ENCODE data around the gene DIAPH3.
"Not testable (repeated sequence)": the region's sequence is repeated elsewhere in the genome, so short reads cannot be mapped to it uniquely, and the experiment has no call there.

The DIAPH3 gene, protein sequence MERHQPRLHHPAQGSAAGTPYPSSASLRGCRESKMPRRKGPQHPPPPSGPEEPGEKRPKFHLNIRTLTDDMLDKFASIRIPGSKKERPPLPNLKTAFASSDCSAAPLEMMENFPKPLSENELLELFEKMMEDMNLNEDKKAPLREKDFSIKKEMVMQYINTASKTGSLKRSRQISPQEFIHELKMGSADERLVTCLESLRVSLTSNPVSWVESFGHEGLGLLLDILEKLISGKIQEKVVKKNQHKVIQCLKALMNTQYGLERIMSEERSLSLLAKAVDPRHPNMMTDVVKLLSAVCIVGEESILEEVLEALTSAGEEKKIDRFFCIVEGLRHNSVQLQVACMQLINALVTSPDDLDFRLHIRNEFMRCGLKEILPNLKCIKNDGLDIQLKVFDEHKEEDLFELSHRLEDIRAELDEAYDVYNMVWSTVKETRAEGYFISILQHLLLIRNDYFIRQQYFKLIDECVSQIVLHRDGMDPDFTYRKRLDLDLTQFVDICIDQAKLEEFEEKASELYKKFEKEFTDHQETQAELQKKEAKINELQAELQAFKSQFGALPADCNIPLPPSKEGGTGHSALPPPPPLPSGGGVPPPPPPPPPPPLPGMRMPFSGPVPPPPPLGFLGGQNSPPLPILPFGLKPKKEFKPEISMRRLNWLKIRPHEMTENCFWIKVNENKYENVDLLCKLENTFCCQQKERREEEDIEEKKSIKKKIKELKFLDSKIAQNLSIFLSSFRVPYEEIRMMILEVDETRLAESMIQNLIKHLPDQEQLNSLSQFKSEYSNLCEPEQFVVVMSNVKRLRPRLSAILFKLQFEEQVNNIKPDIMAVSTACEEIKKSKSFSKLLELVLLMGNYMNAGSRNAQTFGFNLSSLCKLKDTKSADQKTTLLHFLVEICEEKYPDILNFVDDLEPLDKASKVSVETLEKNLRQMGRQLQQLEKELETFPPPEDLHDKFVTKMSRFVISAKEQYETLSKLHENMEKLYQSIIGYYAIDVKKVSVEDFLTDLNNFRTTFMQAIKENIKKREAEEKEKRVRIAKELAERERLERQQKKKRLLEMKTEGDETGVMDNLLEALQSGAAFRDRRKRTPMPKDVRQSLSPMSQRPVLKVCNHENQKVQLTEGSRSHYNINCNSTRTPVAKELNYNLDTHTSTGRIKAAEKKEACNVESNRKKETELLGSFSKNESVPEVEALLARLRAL

DNA sequence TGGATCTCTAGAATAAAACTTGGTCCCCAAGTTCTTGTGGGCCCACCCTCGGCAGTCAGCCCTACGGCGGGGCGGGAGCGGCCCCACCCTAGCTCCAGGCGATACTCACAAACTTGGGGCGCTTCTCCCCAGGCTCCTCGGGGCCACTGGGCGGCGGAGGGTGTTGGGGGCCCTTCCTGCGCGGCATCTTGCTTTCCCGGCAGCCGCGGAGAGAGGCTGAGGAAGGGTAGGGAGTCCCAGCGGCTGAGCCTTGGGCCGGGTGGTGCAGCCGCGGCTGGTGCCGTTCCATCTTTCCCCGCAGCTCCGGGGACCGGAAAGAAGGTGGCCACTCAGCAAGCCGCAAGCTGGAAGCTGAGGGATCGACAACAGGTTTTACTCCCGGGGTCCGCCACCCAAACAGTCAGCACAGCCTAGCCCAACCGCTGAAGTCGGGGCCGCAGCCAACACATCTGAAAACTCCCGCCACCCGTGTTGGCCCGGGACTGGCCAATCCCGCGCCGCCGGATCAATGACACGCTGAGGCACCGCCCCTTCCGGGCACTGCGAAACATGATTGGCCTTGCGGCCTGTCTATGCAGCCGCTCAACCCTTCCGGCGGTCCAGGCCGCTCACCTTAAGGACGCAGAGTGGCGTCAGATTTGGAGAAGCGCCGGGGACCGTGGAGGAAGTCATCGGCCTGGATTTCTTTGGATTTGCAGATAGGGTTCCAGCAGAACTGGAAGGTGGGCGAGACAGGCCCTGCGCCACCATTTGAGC, at the start of gene DIAPH3:
Gene DIAPH3, minus strand, starts transcription at position 451 of the 756 bp plus-strand sequence. Its CDS starts 162 bp downstream, at position 289.
- peak; percentile 98 for DNase-seq (ENCODE audit: low spot score)

GRCh38 chr13:60213236-60213744, 49.6 kb upstream of the DIAPH3 start:
- DNase-seq (ENCODE audit: low spot score), result no peak

- no peak for DNase-seq (ENCODE audit: low spot score)
Observed at GRCh38 chr13:60211548-60211947, 47.8 kb upstream of the DIAPH3 start.

GRCh38 chr13:60210510-60211330, 47.0 kb upstream of the DIAPH3 start:
- DNase-seq (ENCODE audit: low spot score), result no peak

DNA sequence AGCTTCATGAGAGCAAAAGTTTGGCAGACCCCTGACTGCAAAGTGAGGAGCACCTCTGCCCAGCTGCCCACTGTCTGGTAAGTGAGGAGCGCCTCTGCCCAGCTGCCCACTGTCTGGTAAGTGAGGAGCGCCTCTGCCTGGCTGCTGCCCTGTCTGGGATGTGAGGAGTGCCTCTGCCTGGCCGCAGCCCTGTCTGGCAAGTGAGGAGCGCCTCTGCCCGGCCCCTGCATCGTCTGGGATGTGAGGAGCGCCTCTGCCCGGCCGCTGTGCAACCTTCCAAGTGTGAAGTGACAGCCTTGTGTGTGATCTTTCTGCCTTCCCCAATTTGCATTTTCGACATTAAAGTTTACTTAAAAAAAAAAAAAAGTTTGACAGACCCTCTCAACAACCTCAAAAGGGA, 41.8 kb upstream of the DIAPH3 start:
- not testable (repeated sequence) for DNase-seq (ENCODE audit: low spot score)

DNA sequence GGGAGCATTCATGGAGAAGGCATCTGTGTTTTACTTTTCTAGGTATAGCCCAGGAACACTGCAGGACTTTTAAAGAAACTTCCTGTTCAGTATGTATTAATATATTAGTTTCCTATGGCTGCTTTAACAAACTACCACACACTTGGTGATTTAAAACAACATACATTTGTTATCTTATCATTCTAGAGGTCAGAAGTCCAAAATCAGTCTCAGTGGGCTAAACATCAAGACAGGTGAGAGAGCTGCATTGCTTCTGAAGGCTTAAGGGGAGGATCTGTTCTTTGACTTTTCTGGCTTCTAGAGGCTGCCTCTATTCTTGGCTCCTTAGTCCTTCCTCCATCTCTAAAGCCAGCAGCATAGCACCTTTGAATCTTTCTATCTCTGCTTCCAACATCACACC, 37.6 kb upstream of the DIAPH3 start:
- no peak for DNase-seq (ENCODE audit: low spot score)

GRCh38 chr13:60195893-60196292, 32.2 kb upstream of the DIAPH3 start:
- not testable (repeated sequence) for DNase-seq (ENCODE audit: low spot score)

DNA sequence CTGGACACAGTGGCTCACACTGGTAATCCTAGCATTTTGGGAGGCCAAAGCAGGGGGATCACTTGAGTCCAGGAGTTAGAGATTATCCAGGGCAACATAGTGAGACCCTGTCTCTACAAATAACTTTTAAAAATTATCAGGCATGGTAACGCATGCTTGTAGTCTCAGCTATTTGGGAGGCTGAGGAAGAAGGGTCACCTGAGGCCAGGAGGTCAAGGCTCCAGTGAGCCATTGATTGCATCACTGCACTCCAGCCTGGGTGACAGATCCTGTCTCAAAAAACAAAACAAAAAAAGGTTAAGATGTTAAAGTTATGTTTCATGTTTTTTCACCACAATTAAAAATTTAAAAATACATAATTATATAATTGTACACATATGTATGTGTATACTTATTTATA, 19.2 kb upstream of the DIAPH3 start:
- no peak for DNase-seq (ENCODE audit: low spot score)

- DNase-seq (ENCODE audit: low spot score), result no peak
Observed at GRCh38 chr13:60178327-60178726, 14.6 kb upstream of the DIAPH3 start.

GRCh38 chr13:60175571-60175970, 11.8 kb upstream of the DIAPH3 start:
- DNase-seq (ENCODE audit: low spot score), result no peak

DNA sequence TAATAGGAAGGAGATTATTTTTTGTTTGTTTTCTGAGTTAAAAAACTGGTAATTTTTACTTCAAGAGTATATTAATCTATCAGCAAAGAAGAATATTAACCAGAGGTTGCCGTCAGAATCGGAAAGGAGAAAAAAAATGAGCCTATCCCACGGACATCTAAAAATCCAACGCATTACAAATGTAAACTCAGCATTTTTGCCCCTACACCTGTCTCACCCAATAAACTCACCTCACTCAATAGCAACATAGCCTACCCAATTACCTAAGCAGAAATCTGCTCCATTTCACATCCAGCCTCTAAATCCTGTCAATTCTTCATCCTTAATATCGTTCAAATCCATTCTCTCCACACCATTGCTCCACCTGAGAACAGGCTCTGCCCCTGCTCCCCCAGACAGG, 10.4 kb upstream of the DIAPH3 start:
- DNase-seq (ENCODE audit: low spot score), result no peak

DNA sequence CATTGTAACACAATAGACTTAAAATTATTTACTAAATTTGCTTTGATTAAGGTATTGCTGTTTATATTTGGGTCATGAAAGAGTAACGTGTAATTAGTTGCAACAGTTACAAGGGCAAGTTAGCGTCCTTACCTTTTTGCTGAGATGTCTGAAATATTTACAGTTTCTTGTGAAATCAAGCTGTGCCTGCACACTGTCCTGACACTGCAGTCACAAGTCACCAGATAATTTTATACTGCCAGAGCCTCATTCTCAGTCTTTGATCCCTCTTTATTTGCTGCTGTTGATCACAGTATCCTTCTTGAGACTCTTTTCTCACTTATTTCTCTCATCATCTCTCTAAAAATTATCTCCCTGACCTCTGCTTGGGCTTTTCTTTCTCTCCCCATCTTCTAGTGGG, 8.4 kb upstream of the DIAPH3 start:
- DNase-seq (ENCODE audit: low spot score), result no peak

GRCh38 chr13:60170414-60170813, 6.7 kb upstream of the DIAPH3 start:
- DNase-seq (ENCODE audit: low spot score), result no peak

GRCh38 chr13:60169239-60170031, 5.7 kb upstream of the DIAPH3 start:
- no peak for DNase-seq (ENCODE audit: low spot score)

DNA sequence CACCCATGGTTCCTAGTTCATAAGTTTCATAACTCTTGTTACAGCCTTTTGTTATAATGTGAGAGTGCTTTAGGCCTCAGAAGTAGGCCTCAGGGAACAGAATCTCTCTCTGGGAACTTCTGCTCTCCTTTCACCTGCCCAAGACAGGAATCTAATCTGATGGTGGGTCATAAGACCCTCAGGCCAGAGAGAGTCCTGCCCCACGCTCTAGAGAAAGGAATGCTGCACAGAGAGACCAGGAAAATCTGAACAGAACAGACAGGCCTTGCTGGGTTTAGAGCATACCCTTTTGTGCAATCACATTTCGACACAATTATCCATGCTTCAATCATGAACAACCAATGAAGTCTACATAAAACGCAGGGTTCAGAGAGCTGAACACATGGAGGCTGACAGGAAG, 3.4 kb upstream of the DIAPH3 start:
- DNase-seq (ENCODE audit: low spot score), result no peak

GRCh38 chr13:60165391-60166099, 1.8 kb upstream of the DIAPH3 start:
- no peak for DNase-seq (ENCODE audit: low spot score)

DNA sequence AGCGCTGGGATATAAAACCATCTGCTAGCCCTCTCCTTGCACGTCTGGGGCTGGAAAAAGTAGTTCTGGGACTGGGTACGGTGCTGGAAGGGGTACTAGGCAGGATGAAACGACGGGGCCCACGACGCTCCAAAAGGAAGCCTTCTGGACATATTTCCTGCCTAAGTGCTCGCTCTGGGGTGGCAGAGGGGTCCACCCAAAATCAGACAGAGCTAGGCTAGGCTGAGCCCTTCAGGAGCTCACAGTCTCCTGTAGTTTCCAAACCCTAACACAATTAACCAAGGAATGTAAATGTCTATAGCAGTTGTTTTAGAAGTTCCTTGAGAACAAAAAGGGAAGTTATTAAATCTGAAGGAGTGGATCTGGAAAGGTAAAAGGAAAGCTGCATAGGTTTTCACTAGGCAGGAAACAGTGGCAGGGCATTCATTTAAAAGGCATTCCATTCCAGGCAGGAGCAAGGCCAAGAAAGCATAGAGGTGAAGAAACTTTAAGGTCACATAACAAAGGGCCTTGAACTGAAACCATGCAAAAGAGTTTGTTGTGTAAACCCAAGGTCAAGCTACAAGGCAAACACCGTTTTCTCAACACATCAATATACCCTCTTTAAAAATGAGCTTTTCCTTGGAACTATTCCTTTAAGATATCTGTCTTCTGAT, 634 bp upstream of the DIAPH3 start:
- no peak for DNase-seq (ENCODE audit: low spot score)

GRCh38 chr13:60162096-60162495, 1.6 kb downstream of the DIAPH3 start:
- no peak for DNase-seq (ENCODE audit: low spot score)

All from Ammon's horn (tissue), 1 donor.